ENCODE results near the gene RGS17.

The RGS17 gene

DNA sequence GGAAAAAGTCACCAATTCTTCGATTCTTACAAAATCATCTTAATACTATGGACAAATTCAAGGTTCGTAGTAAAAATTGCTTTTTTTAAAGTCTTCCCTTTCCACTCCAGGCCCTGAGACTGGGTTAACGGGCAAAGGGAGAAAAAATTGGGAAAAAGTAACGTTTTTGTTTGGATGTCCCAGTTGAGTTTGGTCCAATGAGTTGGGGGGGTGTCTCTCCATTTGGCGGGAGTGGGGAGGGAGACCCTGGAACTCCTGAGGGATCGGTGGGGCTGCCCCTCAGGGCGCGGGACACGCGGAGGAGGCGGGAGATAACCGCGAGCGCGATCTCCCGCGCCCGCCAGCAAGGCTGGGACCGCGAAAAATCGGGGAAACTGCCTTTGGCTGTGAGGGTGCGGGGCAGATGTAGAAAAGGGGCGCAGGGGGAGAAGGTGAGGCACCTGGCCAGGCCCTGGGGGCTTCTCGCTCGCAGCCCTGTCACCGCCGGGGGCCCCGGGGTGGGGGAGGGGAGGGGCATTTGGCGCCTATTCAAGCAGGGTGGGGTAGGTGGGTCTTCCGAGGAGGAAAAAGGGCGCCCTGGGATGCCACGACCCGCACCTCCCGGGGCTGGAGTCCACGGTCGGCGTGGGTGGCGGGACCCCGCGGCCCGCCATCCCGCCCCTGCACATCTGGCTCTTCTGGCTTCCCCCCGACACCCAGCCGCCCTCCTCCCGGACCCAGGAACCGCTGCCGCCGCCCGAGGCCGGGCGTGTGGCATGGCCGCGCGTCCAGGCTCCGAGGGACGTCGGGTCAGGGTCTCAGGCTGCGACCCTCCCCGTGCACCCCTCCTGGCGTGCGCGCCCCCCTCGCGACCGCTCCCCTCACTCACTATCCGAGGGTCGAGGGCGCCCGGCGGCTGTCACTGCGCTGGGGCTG lies 148.8 kb downstream of the RGS17 start:
- H3K4me3 ChIP-seq (ENCODE audit: low read depth, low read length) = peak overlapping the region; percentile 79
- in situ Hi-C loops (cut with HindIII; ENCODE audit: low sequenced_read_pairs) = no loop called here
- no peak for DNase-seq (ENCODE audit: low read depth)
- TF ChIP-seq, protein P1, sequence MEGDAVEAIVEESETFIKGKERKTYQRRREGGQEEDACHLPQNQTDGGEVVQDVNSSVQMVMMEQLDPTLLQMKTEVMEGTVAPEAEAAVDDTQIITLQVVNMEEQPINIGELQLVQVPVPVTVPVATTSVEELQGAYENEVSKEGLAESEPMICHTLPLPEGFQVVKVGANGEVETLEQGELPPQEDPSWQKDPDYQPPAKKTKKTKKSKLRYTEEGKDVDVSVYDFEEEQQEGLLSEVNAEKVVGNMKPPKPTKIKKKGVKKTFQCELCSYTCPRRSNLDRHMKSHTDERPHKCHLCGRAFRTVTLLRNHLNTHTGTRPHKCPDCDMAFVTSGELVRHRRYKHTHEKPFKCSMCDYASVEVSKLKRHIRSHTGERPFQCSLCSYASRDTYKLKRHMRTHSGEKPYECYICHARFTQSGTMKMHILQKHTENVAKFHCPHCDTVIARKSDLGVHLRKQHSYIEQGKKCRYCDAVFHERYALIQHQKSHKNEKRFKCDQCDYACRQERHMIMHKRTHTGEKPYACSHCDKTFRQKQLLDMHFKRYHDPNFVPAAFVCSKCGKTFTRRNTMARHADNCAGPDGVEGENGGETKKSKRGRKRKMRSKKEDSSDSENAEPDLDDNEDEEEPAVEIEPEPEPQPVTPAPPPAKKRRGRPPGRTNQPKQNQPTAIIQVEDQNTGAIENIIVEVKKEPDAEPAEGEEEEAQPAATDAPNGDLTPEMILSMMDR (IDR thresholded peaks at IDR 0.05; ENCODE audit: low read depth, low read length, missing control alignments) = no peak

DNA sequence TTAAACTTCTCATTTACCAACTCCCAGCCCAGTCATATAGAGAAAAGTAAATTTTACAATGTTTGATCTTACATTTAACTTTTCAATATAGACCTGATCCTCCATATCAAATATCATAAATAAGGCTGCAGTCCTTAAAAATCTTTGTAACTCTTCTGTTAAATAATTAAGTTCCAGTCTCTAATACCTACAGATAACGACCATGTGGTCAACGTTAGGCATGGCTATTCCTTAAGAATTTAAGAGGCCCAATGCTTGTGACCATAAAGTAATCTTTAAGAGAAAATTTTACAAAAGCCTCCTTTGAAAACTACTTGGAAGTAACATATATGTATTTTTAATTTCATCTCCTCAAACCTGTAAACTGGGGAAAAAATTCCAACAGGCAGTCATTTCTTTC lies 149.9 kb downstream of the RGS17 start:
- TF ChIP-seq, protein P1 (IDR thresholded peaks at IDR 0.05; ENCODE audit: low read depth, low read length, missing control alignments) = no peak
- DNase-seq (ENCODE audit: low read depth) = no peak
- peak overlapping the region; percentile 79 for H3K4me3 ChIP-seq (ENCODE audit: low read depth, low read length)
- in situ Hi-C loops (cut with HindIII; ENCODE audit: low sequenced_read_pairs) = no loop called here

DNA sequence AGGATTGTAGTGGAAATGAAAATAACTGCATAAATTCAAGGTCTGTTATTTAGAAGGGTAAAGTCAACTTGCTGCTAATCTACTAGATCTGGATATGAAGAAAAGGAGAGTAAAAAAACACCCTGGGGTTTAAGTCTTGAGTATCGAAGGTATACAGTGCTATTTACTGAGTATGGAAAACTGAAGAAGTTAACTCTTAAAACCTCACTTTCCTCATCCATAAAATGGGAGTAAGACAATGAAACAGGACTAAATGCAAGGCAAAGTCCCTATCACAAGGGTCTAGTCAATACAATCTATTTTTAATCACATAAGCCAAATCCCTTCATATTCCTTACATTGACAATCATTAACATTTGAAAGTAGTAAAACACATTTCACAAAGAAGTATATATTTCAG lies 150.4 kb downstream of the RGS17 start:
- TF ChIP-seq, protein P1 (IDR thresholded peaks at IDR 0.05; ENCODE audit: low read depth, low read length, missing control alignments) = no peak
- in situ Hi-C loops (cut with HindIII; ENCODE audit: low sequenced_read_pairs) = no loop called here
- no peak for DNase-seq (ENCODE audit: low read depth)
- peak overlapping the region; percentile 79 for H3K4me3 ChIP-seq (ENCODE audit: low read depth, low read length)

DNA sequence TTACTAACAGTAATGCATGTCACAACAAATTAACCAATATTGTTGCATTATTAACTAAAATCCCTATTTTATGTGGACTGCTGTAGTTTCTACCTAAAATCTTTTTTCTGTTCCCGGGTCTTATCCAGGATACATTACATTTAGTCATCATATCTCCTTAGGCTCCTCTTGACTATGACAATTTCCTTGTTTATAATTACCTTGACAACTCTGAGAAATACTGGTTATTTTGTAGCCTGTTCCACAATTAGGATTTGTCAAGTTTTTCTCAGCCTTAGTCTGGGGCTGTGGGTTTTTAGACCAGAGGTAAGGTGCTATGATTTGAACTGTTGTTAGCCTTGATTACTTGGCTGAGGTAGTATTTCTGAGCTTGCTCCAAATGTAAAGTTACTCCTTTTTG lies 152.0 kb downstream of the RGS17 start:
- TF ChIP-seq, protein P1 (IDR thresholded peaks at IDR 0.05; ENCODE audit: low read depth, low read length, missing control alignments) = no peak
- H3K4me3 ChIP-seq (ENCODE audit: low read depth, low read length) = no peak overlapping the region
- no peak for DNase-seq (ENCODE audit: low read depth)
- in situ Hi-C loops (cut with HindIII; ENCODE audit: low sequenced_read_pairs) = no loop called here

DNA sequence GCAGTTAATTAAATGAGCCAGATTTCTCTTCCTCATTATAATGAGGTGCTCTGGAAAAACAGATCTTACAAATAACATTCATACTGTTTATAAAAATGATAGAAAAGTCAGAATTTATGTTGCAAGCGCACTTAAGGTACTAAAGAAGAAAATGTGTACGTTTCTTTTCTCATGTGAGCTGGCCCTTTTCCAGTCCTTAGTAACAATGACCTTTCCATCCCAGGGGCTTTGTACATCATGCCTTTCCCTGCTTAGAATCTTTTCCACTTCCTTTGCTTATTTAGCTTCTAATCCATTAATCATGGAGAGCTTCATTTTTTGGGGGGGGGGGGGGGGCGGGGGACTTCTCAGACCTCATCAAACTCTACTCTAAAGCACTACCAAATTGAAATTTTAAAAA lies 153.0 kb downstream of the RGS17 start:
- in situ Hi-C loops (cut with HindIII; ENCODE audit: low sequenced_read_pairs) = no loop called here
- no peak for DNase-seq (ENCODE audit: low read depth)
- TF ChIP-seq, protein P1 (IDR thresholded peaks at IDR 0.05; ENCODE audit: low read depth, low read length, missing control alignments) = no peak
- H3K4me3 ChIP-seq (ENCODE audit: low read depth, low read length) = no peak overlapping the region

DNA sequence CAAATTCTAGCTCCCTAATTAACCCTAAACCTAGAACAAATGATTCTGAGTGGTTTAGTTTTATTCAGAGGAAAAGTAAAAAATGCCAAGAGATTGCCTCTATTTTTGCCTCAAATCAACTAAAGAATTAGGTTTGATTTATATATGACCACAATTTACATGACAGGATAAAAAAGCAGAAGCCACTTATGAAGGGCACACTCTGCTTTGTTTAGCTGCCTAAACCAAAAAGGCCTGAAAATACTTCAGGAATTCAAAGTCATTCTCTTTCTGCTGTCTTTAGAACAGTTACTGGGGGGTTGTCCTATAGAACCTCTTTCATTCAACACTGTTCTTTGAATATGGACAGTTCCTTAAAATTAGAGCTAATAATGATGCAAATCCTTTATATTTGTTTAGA lies 153.5 kb downstream of the RGS17 start:
- TF ChIP-seq, protein P1 (IDR thresholded peaks at IDR 0.05; ENCODE audit: low read depth, low read length, missing control alignments) = no peak
- no peak for DNase-seq (ENCODE audit: low read depth)
- H3K4me3 ChIP-seq (ENCODE audit: low read depth, low read length) = no peak overlapping the region
- in situ Hi-C loops (cut with HindIII; ENCODE audit: low sequenced_read_pairs) = no loop called here

Measured in astrocyte of the cerebellum (primary cell).